Mucosa of descending colon (tissue), 3 donors: ENCODE measurements around the gene MAFF. TPM values are rescaled to one million over a fixed set of nuclear protein-coding genes. Genes with fewer than 3 reads are reported as not detected.
A peak's percentile ranks its signal among the peaks of the same experiment; 100 is the strongest.

Source experiments
- ATAC-seq: fragments of 200-7000 bp; cut with Tn5 transposase; one replicate; pipeline ENCODE4 v1.9.1; 2020; ENCODE audit warnings: mild to moderate bottlenecking, moderate library complexity
- DNase-seq, 3 donors: peaks; one replicate each; pipeline ENCODE4 v3.0.0-alpha.2; 2020
- H3K36me3 ChIP-seq: fragments of 200-600 bp; one replicate; pipeline ENCODE4 v1.8.0; 2021; ENCODE audit warnings: low read depth, mild to moderate bottlenecking
- H3K4me1 ChIP-seq: fragments of 200-600 bp; one replicate; pipeline ENCODE4 v1.8.0; 2021; ENCODE audit warnings: low read depth, mild to moderate bottlenecking
- H3K4me3 ChIP-seq: fragments of 200-600 bp; one replicate; pipeline ENCODE4 v1.8.0; 2021; ENCODE audit warnings: mild to moderate bottlenecking
- H3K9me3 ChIP-seq: fragments of 200-600 bp; one replicate; pipeline ENCODE4 v1.8.0; 2021; ENCODE audit warnings: mild to moderate bottlenecking
- CTCF ChIP-seq: fragments of 200-600 bp; IDR thresholded peaks from one replicate; pipeline ENCODE4 v1.8.0; 2022; ENCODE audit warnings: antibody characterized with exemption, mild to moderate bottlenecking
- intact Hi-C, 2 donors: fragments of 100-400 bp; cut with DNase I in 1 of 2; cut with micrococcal nuclease in 1 of 2; formaldehyde crosslinking; loops; one replicate each; pipeline versions ENCODE4 v1.11.0 to v1.11.1; 2022; cut with DNase I, micrococcal nuclease
- total RNA-seq, 3 donors: library from RNA; stranded (reverse); fragmentation: NEBNext Ultra II Directional in 2 of 3; extraction: Animal tissue kit (Norgen Biotek cat#: 25700) in 2 of 3; gene quantifications; one replicate each; pipeline versions ENCODE4 v1.2.1 to v1.2.4, GENCODE V29; 2021 to 2023
- donor health status: DM: no; HTN: no; CAD: no; lungs with moderate emphysema.
- donor health status: DM: no; HTN: no; CAD: no.
- donor health status: DM: no; HTN: yes; CAD: no.

Gene MAFF
- total RNA-seq, 3 donors from 2014 or later: 16.7 to 26.5 (median 25.6) TPM

- ATAC-seq: peak; percentile 10
- DNase-seq: peak in 2 of 3 donors; percentile 59 to 62
- no peak for TF ChIP-seq CTCF
- Histone ChIP-seq H3K36me3 (no peaks in the 10 kb centered on the region), H3K4me1 (peaks cover 9% of the 10 kb centered on the region), H3K9me3 (no peaks in the 10 kb centered on the region), H3K4me3 (no peak overlapping the region)
- intact Hi-C loops: no loop called here
These were observed 4.9 kb upstream of the MAFF start for GRCh38 chr22:38196791-38197419.

DNA sequence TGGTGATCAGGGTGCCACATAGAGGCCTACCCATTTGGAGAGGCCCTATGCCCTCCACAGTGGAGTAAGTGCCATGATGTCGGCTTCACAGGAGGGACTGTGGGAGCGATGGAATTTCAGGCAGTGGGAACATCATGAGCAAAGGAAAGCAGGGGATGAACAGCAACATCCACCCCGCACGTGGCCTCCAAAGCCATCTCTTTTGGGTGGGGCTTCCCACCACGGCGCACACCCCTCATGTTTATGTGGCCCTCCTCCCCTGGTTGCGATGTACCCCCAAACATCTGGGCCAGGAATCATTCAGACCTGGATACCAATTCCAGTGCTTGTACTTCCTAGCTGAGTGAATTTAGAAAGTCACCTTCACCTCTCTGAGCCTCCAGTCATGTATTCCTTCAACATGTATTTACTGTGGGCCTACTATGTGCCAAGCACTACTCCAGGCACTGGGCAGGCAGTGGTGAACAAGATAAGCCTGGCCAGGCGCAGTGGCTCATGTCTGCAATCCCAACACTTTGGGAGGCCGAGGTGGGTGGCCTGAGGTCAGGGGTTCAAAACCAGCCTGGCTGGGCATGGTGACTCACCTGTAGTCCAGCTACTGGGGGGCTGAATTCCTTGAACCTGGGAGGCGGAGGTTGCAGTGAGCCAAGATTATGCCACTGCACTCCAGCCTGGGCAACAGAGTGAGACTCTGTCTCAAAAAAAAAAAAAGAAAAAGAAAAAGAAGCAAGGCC lies 1.8 kb upstream of the MAFF start:
- H3K36me3 ChIP-seq: no peaks in the 10 kb centered on the region
- ATAC-seq: no peak
- H3K9me3 ChIP-seq: no peaks in the 10 kb centered on the region
- no peak overlapping the region for H3K4me3 ChIP-seq
- DNase-seq: no peak
- peaks cover 25% of the 10 kb centered on the region for H3K4me1 ChIP-seq
- TF ChIP-seq CTCF: no peak
- intact Hi-C loops: no loop called here

GRCh38 chr22:38201371-38201710 lies 453 bp upstream of the MAFF start:
- ATAC-seq: no peak

GRCh38 chr22:38202437-38203089 lies 769 bp downstream of the MAFF start:
- no peaks in the 10 kb centered on the region for H3K36me3 ChIP-seq
- intact Hi-C loops: no loop called here

More at GRCh38 chr22:38201371-38201710, 453 bp upstream of the MAFF start:
- no peak for TF ChIP-seq CTCF
- DNase-seq: no peak
- Histone ChIP-seq H3K4me3 (peak overlapping the region; percentile 46), H3K9me3 (no peaks in the 10 kb centered on the region), H3K36me3 (no peaks in the 10 kb centered on the region), H3K4me1 (peaks cover 25% of the 10 kb centered on the region)
- intact Hi-C loops: no loop called here

More at GRCh38 chr22:38202437-38203089, 769 bp downstream of the MAFF start:
- DNase-seq (peak; percentile 87 to 90 (median 87)), ATAC-seq (peak; percentile 69)
- no peak for TF ChIP-seq CTCF
- no peaks in the 10 kb centered on the region for H3K9me3 ChIP-seq
- peak overlapping the region; percentile 46 for H3K4me3 ChIP-seq
- peaks cover 25% of the 10 kb centered on the region for H3K4me1 ChIP-seq
